Neuronal stem cell (in vitro differentiated cells): ENCODE results near the gene TEX38.

Source experiments
- DNase-seq: peaks from one replicate; pipeline ENCODE4 v3.0.0-alpha.2; 2013; ENCODE audit warnings: low spot score
- H2AFZ ChIP-seq: one replicate; pipeline ENCODE4 v1.6.1; 2013; ENCODE audit warnings: mild to moderate bottlenecking, low read length, inconsistent platforms
- H2AK5ac ChIP-seq: 2 replicates; pipeline ENCODE4 v1.6.1; 2013; ENCODE audit warnings: low read depth, mild to moderate bottlenecking, inconsistent platforms, low read length, moderate library complexity, mixed read lengths
- H2BK120ac ChIP-seq: 2 replicates; pipeline ENCODE4 v1.6.1; 2013; ENCODE audit warnings: low read depth, mild to moderate bottlenecking, inconsistent platforms, low read length, moderate library complexity, mixed read lengths
- H2BK12ac ChIP-seq: one replicate; pipeline ENCODE4 v1.6.1; 2013; ENCODE audit warnings: low read length, inconsistent platforms
- H2BK15ac ChIP-seq: 2 replicates; pipeline ENCODE4 v1.6.1; 2013; ENCODE audit warnings: mild to moderate bottlenecking, low read length, inconsistent platforms, mixed read lengths
- H2BK5ac ChIP-seq: one replicate; pipeline ENCODE4 v1.6.1; 2013; ENCODE audit warnings: inconsistent platforms, mild to moderate bottlenecking, low read length, moderate library complexity
- H3K14ac ChIP-seq: one replicate; pipeline ENCODE4 v1.6.1; 2013; ENCODE audit warnings: low read length, inconsistent platforms
- H3K18ac ChIP-seq: 2 replicates; pipeline ENCODE4 v1.6.1; 2013; ENCODE audit warnings: low read length, inconsistent platforms
- H3K23ac ChIP-seq: 2 replicates; pipeline ENCODE4 v1.6.1; 2013; ENCODE audit warnings: low read depth, mild to moderate bottlenecking, mixed read lengths, low read length, inconsistent platforms; ENCODE audit not compliant: poor library complexity
- H3K27ac ChIP-seq: replicated peaks from 3 replicates; pipeline ENCODE4 v1.5.1; 2013; ENCODE audit warnings: low read length, inconsistent platforms
- H3K27me3 ChIP-seq, 3 experiments: 2 replicates each; pipeline ENCODE4 v1.6.1; 2013; ENCODE audit warnings: low read length in 3 of 3, mild to moderate bottlenecking in 2 of 3, inconsistent platforms in 1 of 3, low read depth in 1 of 3, mixed read lengths in 1 of 3, moderate library complexity in 1 of 3; ENCODE audit not compliant: control insufficient read depth in 3 of 3, insufficient read depth in 3 of 3
- H3K36me3 ChIP-seq, 2 donors: replicated peaks in 1 of 2; 2 replicates each; pipeline ENCODE4 v1.6.1; 2013; ENCODE audit warnings: low read length in 2 of 2; ENCODE audit not compliant: control insufficient read depth in 2 of 2, insufficient read depth in 2 of 2
- H3K4ac ChIP-seq: 2 replicates; pipeline ENCODE4 v1.6.1; 2013; ENCODE audit warnings: inconsistent platforms, mild to moderate bottlenecking, low read length, moderate library complexity
- H3K4me1 ChIP-seq, 2 donors: 1 replicate in 1 of 2; 2 replicates in 1 of 2; pipeline ENCODE4 v1.6.1; 2013; ENCODE audit warnings: low read length in 2 of 2, low read depth in 1 of 2; ENCODE audit not compliant: control insufficient read depth in 2 of 2, insufficient read depth in 1 of 2
- H3K4me2 ChIP-seq: one replicate; pipeline ENCODE4 v1.6.1; 2013; ENCODE audit warnings: mild to moderate bottlenecking, low read length, inconsistent platforms; ENCODE audit not compliant: insufficient read depth, poor library complexity, severe bottlenecking
- H3K4me3 ChIP-seq, 2 donors: 2 replicates each; pipeline ENCODE4 v1.5.1; 2013; ENCODE audit warnings: low read length in 2 of 2, mild to moderate bottlenecking in 2 of 2, inconsistent platforms in 1 of 2, moderate library complexity in 1 of 2
- H3K79me1 ChIP-seq: one replicate; pipeline ENCODE4 v1.6.1; 2013; ENCODE audit warnings: low read depth, mild to moderate bottlenecking, inconsistent platforms, low read length, moderate library complexity
- H3K9ac ChIP-seq: one replicate; pipeline ENCODE4 v1.6.1; 2013; ENCODE audit warnings: mild to moderate bottlenecking, low read depth, low read length, inconsistent platforms; ENCODE audit not compliant: poor library complexity
- H3K9me3 ChIP-seq, 2 donors: replicated peaks in 1 of 2; 2 replicates each; pipeline versions ENCODE3 to v1.6.1; 2013; ENCODE audit warnings: low read length in 2 of 2, mild to moderate bottlenecking in 2 of 2, inconsistent platforms in 1 of 2, low read depth in 1 of 2, mixed read lengths in 1 of 2, moderate library complexity in 1 of 2; ENCODE audit not compliant: control insufficient read depth in 2 of 2, insufficient read depth in 1 of 2
- H4K8ac ChIP-seq: one replicate; pipeline ENCODE4 v1.6.1; 2013; ENCODE audit warnings: low read depth, mild to moderate bottlenecking, inconsistent platforms, low read length, moderate library complexity
- H4K91ac ChIP-seq: one replicate; pipeline ENCODE4 v1.6.1; 2013; ENCODE audit warnings: low read length, low read depth, mild to moderate bottlenecking, inconsistent platforms; ENCODE audit not compliant: poor library complexity
- WGBS, 2 donors: extraction: QIAGEN DNeasy Blood & Tissue Kit; methylation state at CpG; one replicate each; pipeline ENCODE4 v1.1.7; 2013; ENCODE audit warnings: missing lambda C conversion rate in 2 of 2, mixed read lengths in 1 of 2; ENCODE audit not compliant: insufficient read length in 2 of 2, insufficient replicate concordance in 1 of 2; ENCODE audit errors: extremely low coverage in 2 of 2; 5-methylcytosine and 5-hydroxymethylcytosine counted together

TEX38 gene

GRCh38 chr1:46686255-46686654 lies 14.6 kb downstream of the TEX38 start:
- no CpG with 5 or more reads among the region's 1 CpG for WGBS, 2 donors
- H3K36me3 ChIP-seq, result peaks cover 33 to 99% of the 10 kb centered on the region in 2 donors
- no peak overlapping the region for H2BK12ac ChIP-seq
- H2BK120ac ChIP-seq, result no peak overlapping the region
- H2BK15ac ChIP-seq, result no peak overlapping the region
- H3K18ac ChIP-seq, result no peak overlapping the region
- no peak for DNase-seq
- H2AK5ac ChIP-seq, result no peak overlapping the region
- no peak overlapping the region for H2AFZ ChIP-seq
- no peak overlapping the region for H4K91ac ChIP-seq
- no peaks in the 10 kb centered on the region for H3K27me3 ChIP-seq
- no peak overlapping the region for H3K23ac ChIP-seq
- no peak overlapping the region for H3K4me2 ChIP-seq
- H4K8ac ChIP-seq, result no peak overlapping the region
- no peak overlapping the region for H3K4me3 ChIP-seq
- H3K9me3 ChIP-seq, result no peaks in the 10 kb centered on the region
- H3K14ac ChIP-seq, result no peak overlapping the region
- H3K4ac ChIP-seq, result no peak overlapping the region
- H3K4me1 ChIP-seq, result peaks cover 0 to 4% of the 10 kb centered on the region in 2 donors
- H2BK5ac ChIP-seq, result no peak overlapping the region
- H3K9ac ChIP-seq, result no peak overlapping the region
- no peak overlapping the region for H3K27ac ChIP-seq
- no peaks in the 10 kb centered on the region for H3K79me1 ChIP-seq

- H4K91ac ChIP-seq, result no peak overlapping the region
- H3K4me1 ChIP-seq, result peaks cover 0 to under 1% of the 10 kb centered on the region in 2 donors
- no peak overlapping the region for H2AK5ac ChIP-seq
- H3K79me1 ChIP-seq, result no peaks in the 10 kb centered on the region
- no peak overlapping the region for H3K23ac ChIP-seq
- H3K18ac ChIP-seq, result no peak overlapping the region
- no peaks in the 10 kb centered on the region for H3K27me3 ChIP-seq
- H2AFZ ChIP-seq, result no peak overlapping the region
- DNase-seq, result no peak
- no peak overlapping the region for H3K4ac ChIP-seq
- no peak overlapping the region for H3K4me2 ChIP-seq
- peaks cover 31 to 100% of the 10 kb centered on the region in 2 donors for H3K36me3 ChIP-seq
- H3K27ac ChIP-seq, result no peak overlapping the region
- H3K14ac ChIP-seq, result no peak overlapping the region
- no peak overlapping the region for H2BK120ac ChIP-seq
- H3K9me3 ChIP-seq, result no peaks in the 10 kb centered on the region
- H4K8ac ChIP-seq, result no peak overlapping the region
- WGBS, 2 donors, result no CpG with 5 or more reads among the region's 2 CpGs
- H2BK5ac ChIP-seq, result no peak overlapping the region
- no peak overlapping the region for H3K9ac ChIP-seq
- H2BK12ac ChIP-seq, result no peak overlapping the region
- H2BK15ac ChIP-seq, result no peak overlapping the region
- H3K4me3 ChIP-seq, result no peak overlapping the region
Observed at GRCh38 chr1:46687093-46687659, 15.5 kb downstream of the TEX38 start.

DNA sequence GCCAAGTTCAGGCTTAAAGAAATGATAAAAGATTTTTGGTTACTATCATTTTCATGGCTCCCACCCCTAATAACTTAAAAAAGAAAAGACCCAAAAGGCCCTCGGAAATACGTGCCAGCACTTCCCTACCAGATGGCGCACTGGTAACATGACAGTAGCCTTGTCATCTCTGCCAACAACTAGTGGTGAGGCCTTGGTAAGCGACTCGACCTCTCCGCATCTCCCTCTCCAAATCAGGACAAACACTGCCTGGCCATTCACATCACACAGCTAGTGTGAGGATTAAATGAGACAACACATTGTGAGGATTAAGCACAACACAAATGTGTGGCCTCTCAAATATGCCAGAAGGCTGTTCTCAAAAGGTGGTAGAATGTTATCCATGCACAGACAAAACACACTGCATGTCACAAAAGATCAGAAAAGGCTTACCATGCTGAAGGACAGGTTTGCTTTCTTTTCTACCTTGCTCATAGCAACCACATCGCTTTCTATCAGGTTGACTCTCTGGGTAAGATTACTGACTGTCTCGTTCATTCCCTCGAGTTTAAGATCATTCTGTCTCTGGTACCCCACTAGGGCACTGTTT lies 16.4 kb downstream of the TEX38 start:
- H3K23ac ChIP-seq, result no peak overlapping the region
- no peak overlapping the region for H3K4me3 ChIP-seq
- H2AFZ ChIP-seq, result no peak overlapping the region
- H3K4ac ChIP-seq, result no peak overlapping the region
- no peak overlapping the region for H4K8ac ChIP-seq
- no peaks in the 10 kb centered on the region for H3K9me3 ChIP-seq
- H3K36me3 ChIP-seq, result peaks cover 27 to 100% of the 10 kb centered on the region in 2 donors
- H2BK12ac ChIP-seq, result no peak overlapping the region
- H3K79me1 ChIP-seq, result no peaks in the 10 kb centered on the region
- no peaks in the 10 kb centered on the region for H3K27me3 ChIP-seq
- no peak overlapping the region for H3K27ac ChIP-seq
- H3K4me1 ChIP-seq, result no peaks in the 10 kb centered on the region
- no peak overlapping the region for H3K14ac ChIP-seq
- no peak overlapping the region for H2BK5ac ChIP-seq
- H2BK120ac ChIP-seq, result no peak overlapping the region
- no peak overlapping the region for H3K4me2 ChIP-seq
- no peak overlapping the region for H4K91ac ChIP-seq
- DNase-seq, result no peak
- no peak overlapping the region for H3K18ac ChIP-seq
- H2AK5ac ChIP-seq, result no peak overlapping the region
- H3K9ac ChIP-seq, result no peak overlapping the region
- no CpG with 5 or more reads among the region's 9 CpGs for WGBS, 2 donors
- H2BK15ac ChIP-seq, result no peak overlapping the region

DNA sequence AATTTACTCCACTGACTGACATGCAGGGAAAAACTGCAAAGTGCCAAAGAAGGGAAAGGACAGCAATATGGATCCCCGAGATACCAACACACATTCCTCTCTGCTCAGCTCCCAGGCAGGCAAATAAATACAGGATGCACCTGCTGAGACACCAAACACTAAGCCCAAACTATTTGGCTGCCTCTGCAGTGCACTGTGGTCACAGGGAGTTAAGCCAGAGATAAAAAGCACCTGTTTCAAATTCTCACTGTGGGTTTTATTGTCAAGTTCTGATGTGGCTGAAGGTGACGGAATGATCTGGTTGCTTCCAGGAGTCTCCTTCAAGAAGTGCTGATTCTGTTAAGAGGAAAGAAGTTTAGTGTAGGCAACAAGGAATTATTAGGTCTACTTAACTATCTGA lies 17.7 kb downstream of the TEX38 start:
- Histone ChIP-seq H3K4me2 (no peak overlapping the region), H3K27me3 (no peaks in the 10 kb centered on the region), H3K36me3 (peaks cover 22 to 93% of the 10 kb centered on the region in 2 donors), H3K4ac (no peak overlapping the region), H2BK120ac (no peak overlapping the region), H3K18ac (no peak overlapping the region), H3K14ac (no peak overlapping the region), H3K9me3 (no peaks in the 10 kb centered on the region), H3K27ac (no peak overlapping the region), H2BK12ac (no peak overlapping the region), H2BK15ac (no peak overlapping the region), H3K23ac (no peak overlapping the region), H2AK5ac (no peak overlapping the region), H3K9ac (no peak overlapping the region), H4K91ac (no peak overlapping the region), H2BK5ac (no peak overlapping the region), H4K8ac (no peak overlapping the region), H3K4me1 (no peaks in the 10 kb centered on the region), H3K4me3 (no peak overlapping the region), H2AFZ (no peak overlapping the region), H3K79me1 (no peaks in the 10 kb centered on the region)
- DNase-seq, result no peak
- no CpG with 5 or more reads among the region's 2 CpGs for WGBS, 2 donors
